Measurements from ENCODE around the gene ANO1.
A peak's percentile ranks its signal among the peaks of the same experiment; 100 is the strongest.
"Not testable (repeated sequence)": the region's sequence is repeated elsewhere in the genome, so short reads cannot be mapped to it uniquely, and the experiment has no call there.

ANO1 gene

DNA sequence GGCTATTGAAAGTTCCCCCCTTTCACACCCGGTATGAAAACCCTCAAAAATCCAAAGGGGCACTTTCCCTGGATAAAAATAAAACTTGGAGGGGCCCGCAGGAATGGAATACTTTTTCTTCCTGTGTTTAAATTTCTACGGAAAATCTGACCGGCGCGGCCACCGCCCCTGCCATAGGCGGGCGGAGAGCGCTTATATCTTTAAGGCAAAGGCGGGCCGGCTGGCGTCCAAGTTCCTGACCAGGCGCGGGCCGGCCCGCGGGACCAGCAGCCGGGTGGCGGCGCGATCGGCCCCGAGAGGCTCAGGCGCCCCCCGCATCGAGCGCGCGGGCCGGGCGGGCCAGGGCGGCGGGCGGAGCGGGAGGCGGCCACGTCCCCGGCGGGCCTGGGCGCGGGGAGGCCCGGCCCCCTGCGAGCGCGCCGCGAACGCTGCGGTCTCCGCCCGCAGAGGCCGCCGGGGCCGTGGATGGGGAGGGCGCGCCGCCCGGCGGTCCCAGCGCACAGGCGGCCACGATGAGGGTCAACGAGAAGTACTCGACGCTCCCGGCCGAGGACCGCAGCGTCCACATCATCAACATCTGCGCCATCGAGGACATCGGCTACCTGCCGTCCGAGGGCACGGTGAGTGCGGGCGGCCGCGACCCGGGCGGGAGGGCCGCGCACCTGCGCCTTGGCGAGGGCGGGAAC is at the start of gene ANO1:
TSS of gene ANO1 (plus strand) at position 223 of the 686 bp plus-strand sequence. CDS start at position 513, 290 bp downstream.
- DNase-seq: no peak

DNA sequence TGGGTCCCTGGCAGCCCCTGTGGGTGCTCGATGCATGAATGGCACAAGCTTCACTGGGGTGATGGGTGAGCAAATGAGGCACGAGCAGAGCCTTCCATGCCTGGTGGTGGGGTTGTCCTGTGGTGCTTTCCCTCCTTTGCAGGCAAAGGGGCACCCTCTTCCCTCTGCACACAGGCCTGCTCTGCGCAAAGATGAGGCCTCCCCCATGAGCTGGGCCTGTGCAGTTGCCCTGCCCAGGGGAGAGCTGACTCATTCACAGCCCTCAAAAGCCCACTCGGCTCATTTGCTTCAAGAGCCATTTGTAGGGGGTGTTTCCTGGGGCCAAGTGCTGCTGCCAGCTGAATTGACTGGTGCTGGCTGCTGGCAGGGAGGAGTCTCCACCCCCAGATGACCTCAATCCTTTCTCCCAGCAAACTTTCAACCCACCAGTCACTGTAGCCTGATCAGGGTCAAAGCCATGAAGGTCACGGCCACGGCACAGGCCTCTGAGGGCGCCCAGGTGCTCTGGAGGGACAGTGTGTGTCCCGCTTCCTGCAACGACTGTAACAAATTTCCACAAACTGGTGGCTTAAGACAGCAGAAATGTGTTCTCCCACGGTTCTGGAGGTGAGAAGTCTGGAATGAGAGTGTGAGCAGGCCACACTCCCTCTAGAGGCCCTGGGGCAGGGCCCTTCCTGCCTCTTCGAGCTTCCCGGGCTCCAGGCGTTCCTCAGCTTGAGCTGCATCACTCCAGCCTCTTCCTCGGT is 48.8 kb upstream of the ANO1 start:
- DNase-seq: no peak

DNA sequence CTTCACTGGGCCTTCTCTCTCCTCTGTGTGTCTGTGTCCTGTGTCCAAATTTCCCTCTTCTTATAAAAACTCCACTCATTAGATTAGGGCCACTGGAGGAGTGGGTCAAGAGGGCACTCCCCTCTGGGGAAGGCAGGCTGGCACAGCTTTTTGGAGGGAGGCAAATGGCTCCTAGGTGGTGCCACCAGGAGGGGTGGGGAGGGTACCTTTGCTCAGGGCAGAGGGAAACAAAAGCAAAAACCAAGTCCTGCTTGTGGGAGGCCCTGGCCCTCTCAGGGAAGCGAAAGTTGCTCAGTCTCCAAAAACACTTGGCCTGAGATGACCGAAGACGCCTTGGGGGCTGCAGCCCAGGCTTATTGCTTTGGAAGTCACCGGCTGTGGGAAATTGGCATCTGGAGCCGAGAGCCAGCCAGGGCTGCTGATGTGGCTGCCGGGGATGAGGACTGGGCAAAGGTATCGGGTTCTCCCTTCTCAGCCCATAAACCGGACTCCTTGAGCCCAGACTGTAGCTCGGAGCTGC is 48.2 kb upstream of the ANO1 start:
- DNase-seq: no peak

DNA sequence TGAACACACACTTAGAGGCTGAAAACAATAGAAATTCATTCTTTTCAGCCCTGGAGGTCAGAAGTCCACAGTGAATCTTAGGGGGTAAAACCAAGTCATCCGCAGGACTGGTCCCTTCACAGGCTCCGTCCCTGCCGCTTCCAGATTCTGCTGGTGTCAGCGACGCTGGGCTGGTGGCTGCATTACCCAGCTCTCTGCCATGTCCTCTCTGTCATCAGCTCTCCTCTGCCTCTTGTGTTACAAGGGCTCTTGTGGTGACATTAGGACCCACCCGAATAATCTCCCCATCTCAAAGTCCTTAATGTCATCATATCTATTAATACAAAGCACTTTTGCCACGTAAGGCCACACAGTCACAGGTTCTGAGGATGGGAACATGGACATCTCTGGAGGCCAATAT is 47.7 kb upstream of the ANO1 start:
- DNase-seq: no peak

DNA sequence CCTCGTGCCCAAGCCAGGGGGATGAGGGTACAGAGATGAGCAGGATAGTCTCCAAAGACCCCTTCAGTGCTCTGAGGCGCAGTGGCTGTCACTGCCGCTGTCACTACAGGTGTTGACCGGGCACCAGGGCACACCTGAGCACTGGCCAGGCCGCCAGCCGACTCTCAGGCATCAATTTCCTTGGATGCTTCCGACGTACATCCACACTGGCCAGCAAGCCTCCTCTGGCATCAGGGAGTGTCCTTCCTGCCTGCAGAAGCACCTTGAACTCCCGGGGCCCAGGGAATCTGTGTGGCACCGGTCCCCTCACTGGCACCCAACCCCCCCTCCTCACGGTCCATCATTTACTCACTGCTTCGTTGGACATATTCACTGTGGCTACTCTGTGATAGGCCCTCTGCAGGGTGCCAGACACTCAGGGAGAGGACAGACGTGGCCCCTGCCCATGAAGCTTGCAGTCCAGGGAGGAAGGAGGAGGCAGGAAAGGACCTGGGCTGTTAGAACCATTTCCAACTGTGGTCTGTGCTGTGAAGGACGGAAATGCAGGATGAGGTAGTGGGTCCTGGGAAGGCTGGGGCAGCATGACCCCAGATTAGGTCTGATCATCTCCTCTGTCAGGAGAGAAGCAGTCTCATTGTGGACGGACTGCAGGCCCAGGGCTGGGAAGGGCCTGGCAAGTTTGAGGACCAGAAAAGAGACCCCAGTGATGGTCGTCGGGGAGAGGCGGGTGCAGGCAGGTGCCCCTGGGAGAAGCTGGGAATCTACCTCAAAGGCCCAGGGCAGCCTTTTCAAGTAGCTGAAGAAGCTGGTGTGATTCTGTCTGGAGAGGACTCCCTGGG is 46.3 kb upstream of the ANO1 start:
- no peak for DNase-seq

DNA sequence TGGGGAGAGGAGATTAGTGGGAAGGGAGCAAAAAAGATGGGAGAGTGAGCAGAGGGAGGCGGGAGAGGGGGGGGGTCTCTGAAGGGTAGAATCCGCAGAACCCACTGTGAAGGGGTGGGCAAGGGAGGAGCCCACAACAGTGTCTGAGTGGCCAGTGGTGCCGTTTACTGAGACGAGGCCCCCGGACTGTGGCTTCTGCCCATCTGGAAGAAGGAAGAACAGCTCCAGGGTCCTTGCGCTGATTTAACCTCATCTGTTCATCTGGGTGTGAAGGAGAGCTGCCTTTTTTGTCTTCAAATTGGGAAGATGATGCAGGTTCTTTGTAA is 45.7 kb upstream of the ANO1 start:
- DNase-seq: no peak

DNA sequence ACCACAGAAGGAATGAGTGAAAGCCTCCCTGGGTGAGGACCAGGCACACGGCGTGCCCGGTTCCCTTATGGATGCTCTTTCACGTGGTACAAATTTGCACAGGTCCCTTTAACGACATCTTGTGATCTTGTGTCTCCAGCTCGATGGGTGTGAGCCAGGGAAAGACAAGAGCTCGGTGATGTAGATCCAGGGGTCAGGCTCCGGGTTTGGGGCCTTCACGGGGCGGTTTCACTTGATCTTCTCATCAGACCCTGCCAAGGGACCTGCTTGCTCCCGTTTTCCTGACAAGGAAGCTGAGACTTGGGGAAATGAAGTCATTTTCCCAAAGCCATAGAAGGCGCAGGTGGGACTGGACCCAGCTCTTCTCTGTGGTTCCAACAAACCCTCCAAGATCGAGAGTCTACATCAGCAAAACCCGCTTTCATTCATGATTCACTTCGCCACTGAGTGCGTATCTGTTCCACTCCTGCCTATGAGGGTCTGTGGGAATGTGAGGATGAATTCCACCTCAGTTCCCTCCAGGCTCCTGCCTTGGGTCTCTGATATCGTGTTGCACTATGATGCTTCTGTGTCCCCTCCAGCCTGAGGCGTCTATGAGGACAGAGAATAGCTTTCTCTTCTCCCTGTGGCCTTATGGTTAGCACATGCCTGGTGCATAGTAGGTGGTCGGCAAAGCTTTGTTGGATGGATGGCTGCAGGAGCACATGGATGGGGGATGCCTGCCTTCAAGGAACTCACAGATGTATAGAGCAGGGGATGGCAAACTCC is 45.0 kb upstream of the ANO1 start:
- DNase-seq: no peak

DNA sequence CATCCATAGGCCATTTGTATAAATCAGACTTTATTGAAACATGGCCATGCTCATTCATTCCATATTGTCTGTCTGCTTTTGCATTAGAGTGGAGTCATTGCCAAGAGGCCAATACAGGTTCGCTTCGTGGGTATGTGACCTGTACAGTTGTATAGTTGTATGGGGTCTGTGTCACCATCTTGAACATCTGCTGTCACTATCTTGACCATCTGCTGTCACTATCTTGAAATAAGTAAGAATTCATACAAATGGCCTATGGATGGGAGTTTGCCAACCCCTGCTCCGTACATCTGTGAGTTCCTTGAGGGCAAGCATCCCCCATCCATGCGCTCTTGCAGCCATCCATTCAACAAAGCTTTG is 44.4 kb upstream of the ANO1 start:
- DNase-seq: no peak

DNA sequence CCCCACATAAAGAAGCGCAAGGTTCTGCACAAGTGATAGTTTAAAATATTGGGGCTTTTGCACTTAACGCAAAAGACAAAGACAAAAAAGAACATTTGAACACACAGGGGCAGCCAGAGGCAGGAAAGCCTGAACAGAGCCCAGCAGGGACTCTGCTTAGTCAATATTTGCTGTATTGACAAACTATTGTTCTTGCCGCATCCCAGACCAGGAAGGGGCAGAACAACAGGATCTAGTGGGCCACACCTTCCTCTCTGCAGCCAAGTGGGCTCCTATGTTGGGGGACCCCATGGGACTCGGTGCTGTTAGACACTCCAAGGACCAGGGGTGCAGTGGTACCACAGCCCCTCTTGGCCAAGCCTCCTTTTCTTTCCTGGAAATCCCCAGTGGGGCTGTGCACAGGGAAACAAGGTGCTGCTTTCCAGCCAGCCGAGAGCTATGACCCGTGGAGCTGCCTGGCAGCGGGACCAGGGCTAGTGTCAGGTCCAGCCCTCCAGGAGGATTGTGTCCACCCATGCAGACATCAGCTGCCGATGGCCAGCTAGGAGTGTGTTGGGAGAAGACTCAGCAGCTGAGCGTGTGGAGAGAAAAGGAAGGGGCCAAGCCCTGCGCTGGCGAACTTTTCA is 43.3 kb upstream of the ANO1 start:
- DNase-seq: no peak

DNA sequence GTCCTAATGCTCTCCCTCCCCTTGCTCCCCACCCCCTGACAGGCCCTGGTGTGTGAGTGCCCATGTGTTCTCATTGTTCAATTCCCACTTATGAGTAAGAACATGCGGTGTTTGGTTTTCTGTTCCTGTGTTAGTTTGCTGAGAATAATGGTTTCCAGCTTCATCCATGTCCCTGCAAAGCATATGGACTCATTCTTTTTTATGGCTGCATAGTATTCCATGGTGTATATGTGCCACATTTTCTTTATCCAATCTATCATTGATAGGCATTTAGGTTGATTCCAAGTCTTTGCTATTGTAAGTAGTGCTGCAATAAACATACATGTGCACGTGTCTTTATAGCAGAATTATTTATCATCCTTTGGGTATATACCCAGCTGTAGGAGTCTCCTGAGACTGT is 42.5 kb upstream of the ANO1 start:
- DNase-seq: not testable (repeated sequence)

DNA sequence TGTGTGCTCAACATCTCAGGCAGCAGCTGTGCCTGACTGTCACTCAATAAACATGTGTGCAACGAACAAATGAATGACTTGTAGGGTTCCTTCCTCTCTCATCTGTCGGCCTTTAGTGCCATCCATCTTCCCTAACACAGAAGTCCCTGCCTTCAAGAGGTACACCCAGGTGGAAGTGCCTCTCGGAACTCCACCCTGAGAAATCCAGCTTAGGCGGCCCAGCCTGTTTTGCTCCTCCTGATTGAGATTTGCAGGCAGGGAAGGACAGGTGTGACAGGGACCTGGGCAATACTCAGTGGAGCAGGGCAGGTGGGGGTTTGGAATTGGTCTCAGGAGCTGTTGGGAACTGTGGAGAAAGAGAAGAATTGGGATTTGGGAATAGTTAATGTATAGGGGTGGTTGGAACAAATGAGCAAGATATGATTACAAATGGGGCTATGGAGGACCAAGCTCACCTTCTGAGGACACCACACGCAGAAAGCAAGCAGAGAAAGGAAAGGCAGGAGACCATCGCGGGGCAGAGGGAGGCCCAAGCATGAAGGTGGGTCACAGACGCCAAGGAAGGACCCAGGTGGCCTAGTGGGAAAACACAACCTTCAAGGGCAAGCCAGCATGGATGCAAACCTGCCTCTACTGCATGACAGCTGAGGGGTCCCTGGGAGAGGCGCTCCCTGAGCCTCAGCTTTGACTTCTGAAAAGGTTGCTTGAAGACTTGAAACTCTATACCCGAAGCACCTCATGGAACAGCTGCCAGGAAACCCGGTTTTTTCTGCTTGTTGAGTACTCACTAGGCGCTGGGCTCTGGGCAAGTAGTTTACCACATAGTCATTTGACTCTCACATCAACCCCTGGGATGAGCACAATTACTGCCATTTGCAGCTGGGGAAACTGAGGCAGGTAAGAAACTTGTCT is 40.9 kb upstream of the ANO1 start:
- DNase-seq: no peak

DNA sequence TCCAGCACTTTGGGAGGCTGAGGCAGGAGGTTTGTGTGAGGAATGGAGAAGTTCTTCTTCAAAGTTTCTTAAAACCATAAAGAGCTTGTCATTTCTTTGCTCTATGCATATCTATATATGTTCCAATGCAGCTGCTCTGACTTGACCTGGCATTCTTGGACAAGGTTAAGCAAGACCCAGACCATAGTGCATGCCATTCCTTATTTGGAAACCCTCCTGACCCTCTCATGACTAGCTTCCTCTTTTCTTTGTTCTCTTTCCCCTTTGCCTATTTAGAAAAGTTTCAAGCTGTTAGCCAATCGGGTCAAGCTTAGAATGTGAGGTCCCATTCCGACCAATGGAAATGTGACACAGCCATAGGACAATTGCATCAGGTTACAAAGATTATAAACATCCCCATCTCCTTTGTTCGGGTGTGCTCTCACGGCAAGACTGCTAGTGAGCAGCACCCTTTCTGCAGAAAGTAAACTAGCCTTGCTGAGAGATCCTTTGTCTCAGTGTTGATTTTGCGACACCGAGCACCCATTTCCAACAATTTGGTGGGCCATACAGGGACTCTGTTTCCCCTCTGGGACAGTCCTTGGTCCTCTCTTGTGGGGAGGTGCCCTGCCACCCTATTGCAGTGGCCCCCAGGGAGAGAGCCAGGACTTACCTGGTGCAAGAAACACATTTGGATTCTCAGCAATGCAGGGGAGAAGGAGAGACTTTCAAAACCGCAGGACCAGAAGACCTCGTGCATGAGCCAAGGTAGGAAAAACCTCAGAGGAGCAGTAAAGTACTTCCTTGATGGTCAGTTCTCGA is 39.9 kb upstream of the ANO1 start:
- DNase-seq: no peak

DNA sequence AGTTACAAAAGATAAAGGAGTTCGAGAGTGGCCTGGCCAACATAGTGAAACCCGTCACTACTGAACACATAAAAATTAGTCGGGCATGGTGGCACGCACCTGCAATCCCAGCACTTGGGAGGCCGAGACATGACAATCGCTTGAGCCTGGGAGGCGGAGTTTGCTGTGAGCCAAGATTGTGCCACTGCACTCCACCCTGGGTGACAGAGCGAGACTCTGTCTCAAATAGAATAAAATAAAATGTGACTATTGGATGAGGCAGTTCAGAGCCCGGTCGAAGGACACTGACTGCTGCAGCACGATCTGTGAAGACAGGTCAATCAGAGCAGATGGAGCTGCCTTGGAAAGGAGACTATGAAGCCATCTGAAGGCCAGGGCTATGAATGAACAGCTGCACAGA is 37.7 kb upstream of the ANO1 start:
- DNase-seq: no peak

DNA sequence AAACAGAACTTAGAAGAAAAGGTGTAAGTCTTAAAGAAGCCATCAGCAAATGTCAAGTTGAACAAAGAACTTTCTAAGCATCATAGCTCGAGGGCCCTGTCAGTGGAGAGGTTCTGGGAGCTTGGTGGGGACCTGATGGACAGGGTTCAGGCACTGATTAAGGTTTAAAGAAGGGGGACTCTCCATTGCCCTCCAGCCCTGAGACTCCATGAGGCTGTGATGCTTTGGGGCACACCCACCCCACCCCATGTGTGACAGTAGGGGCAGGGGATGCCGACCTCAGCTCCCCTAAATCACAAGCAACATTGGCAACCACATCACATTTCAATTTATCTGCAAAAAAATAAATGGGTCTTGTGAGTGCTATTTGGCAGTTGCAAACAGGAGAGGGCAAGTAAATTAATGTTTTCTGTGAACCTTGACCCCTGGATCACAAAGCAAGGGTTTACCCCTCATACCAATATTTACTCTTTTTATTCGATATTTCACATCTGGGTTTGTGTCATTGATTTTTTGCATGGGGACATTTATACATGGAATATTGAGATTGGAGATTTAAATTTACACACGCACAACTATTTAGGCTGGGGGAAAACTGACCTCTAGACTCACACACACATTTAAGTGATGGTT is 37.1 kb upstream of the ANO1 start:
- DNase-seq: no peak

DNA sequence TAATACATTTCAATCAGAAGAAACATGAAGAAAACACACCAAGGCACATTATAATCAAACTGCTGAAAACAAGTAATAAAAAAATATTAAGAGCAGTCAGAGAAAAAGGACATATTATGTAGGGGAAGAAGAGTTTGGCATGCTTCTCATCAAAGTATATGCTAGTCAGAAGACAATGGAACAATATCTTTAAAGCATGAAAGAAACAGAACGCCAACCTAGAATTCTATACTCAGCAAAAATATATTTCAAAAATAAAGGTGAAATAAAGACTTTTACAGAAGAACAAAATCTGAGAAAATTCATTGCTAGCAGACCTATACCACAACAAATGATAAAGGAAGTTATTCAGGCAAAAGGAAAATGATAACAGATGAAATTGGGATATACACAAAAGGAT is 34.6 kb upstream of the ANO1 start:
- no peak for DNase-seq

DNA sequence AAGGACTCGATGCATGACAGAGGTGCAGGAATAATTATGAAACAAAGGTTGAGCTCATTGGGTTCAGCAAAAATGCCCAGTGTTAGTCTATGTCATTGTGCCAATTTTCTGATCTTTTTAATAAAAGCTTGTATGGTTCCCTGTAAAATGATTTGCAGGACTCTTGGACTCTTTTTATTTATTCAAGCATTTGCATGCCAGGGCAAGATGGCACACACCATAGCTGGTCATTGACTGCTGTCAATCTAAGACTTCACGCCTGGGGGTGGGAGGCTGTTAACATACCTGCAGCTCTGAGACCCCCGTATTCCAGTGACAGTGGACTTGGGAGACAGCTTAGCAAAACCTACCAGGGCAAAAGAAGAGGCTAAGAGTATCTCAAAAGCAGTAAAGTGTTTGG is 32.0 kb upstream of the ANO1 start:
- no peak for DNase-seq

DNA sequence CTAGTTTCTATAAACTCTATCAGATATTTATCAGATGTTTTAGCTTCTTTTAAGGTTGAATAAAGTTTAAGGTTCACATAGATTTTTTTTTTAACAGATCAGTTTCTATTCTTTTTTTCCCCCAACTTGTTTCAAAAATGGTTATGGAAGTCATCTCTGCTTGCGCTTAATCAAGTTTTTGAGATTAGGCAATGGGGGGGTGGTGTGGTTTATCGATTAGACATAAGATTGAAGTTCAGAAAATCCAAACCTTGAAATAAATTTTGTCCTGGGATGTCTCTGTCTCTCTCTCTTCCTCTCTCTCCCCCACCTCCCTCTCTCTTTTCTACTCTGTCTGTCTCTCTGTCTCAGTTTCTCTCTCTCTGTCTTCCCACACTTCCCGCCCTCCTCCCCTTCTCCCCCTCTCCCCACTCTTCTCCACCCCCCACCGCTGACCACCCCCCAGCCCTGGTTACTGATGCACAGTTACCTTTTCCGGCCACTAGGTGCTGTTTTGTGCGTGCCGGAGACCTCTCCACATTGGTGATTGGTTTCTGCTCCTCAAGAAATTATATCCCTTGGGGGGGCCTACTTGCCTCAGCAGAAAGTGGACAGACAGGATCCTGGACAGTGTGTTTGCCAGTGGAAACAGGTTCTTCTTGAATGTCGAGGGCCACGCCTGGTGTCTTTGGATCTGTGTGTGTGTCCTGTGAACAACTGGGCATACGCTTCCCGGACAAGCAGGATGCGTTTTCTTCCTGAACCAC is 29.7 kb upstream of the ANO1 start:
- peak; percentile 11 for DNase-seq

DNA sequence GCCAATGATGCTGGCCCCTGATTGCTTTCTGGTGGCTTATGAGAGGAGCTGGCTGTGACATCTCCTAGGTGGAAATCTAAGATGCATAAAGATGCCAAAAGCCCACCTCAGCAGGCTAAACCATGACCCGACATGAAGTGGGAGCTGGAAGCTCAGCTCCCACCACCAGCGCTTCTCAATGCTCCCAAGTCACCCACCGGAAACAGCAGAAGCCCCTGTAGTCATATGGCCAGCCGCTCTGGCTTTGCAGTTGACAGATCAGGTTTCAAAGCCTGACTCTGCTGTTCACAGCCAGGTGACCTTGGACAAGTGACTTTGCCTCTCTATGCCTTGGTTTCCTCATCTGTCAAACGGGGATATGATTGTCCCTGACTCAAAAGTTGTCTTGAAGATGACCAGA is 29.1 kb upstream of the ANO1 start:
- no peak for DNase-seq

DNA sequence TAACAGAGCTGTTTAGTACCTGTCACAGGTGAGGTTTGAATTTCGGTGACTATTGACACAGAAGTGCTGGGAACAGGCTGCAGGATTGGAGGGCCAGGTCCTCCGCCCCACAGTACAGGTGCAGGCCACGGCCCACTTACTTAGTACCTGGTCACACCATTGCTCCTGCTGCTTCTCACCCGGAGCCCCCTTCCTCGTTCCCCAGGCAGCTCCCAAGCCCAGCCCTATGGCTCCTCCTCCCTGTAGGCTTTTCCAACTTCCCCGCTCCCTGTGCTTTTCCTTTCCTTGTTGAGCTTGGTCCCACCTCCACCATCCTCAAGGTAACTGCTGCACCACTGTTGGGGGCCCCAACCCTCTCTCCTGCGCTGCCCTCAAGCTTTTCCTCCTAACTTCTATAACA is 27.9 kb upstream of the ANO1 start:
- no peak for DNase-seq

All from NCI-H1436 (cell line).